SK-N-SH (cell line): ENCODE measurements around the gene WNT5A. TPM values are rescaled to one million over a fixed set of nuclear protein-coding genes. Genes with fewer than 3 reads are reported as not detected.

Source experiments
- CTCF ChIA-PET: fragments of 300-600, 350-600 bp; formaldehyde crosslinking; extraction: SDS; loops from one replicate; lab custom pipeline; 2021; lab: Yijun Ruan, JAX
- POLR2A ChIA-PET: fragments of 350-600 bp; sonication (Branson Sonifier 250); formaldehyde crosslinking; extraction: SDS; loops from one replicate; lab custom pipeline; 2020; ENCODE audit warnings: antibody characterized with exemption, inconsistent platforms; lab: Yijun Ruan, JAX
- DNase-seq: peaks from one replicate; pipeline ENCODE4 v3.0.0; 2012
- H2AFZ ChIP-seq: fragments of 200-600 bp; sonication (generic); 2 replicates; pipeline ENCODE4 v1.8.1; 2016; ENCODE audit warnings: antibody characterized with exemption, mild to moderate bottlenecking, low read depth
- H3F3A ChIP-seq: fragments of 200-600 bp; sonication (generic); replicated peaks from 2 replicates; pipeline ENCODE3; 2016; ENCODE audit warnings: antibody characterized with exemption, mild to moderate bottlenecking; ENCODE audit not compliant: insufficient read depth
- H3K27ac ChIP-seq, 2 experiments: fragments of 200-500 bp in 1 of 2; fragments of 200-600 bp in 1 of 2; sonication (Bioruptor generic) in 1 of 2; sonication (generic), shearing (Covaris generic) in 1 of 2; 2 replicates each; pipeline versions ENCODE4 v1.5.1 to v1.6.1; 2014 to 2016; ENCODE audit warnings: low read depth in 2 of 2, inconsistent platforms in 1 of 2, low read length in 1 of 2, mild to moderate bottlenecking in 1 of 2, mixed read lengths in 1 of 2
- H3K27me3 ChIP-seq: fragments of 200-600 bp; sonication (generic), shearing (Covaris generic); 2 replicates; pipeline ENCODE4 v1.6.1; 2016; ENCODE audit warnings: mixed run types; ENCODE audit not compliant: insufficient read depth
- H3K36me3 ChIP-seq, 2 experiments: fragments of 200-500 bp in 1 of 2; fragments of 200-600 bp in 1 of 2; sonication (Bioruptor generic) in 1 of 2; sonication (generic) in 1 of 2; replicated peaks in 1 of 2; 2 replicates each; pipeline versions ENCODE3 to v1.5.1; 2014 to 2016; ENCODE audit warnings: low read length in 1 of 2, mild to moderate bottlenecking in 1 of 2; ENCODE audit not compliant: insufficient read depth in 2 of 2, control insufficient read depth in 1 of 2
- H3K4me1 ChIP-seq, 2 experiments: fragments of 200-500 bp in 1 of 2; fragments of 200-600 bp in 1 of 2; sonication (Bioruptor generic) in 1 of 2; sonication (generic), shearing (Covaris generic) in 1 of 2; 2 replicates each; pipeline versions ENCODE4 v1.5.1 to v1.6.1; 2014 to 2016; ENCODE audit warnings: low read depth in 1 of 2, low read length in 1 of 2, mixed run types in 1 of 2; ENCODE audit not compliant: insufficient read depth in 2 of 2, control insufficient read depth in 1 of 2
- H3K4me2 ChIP-seq: fragments of 200-600 bp; sonication (generic), shearing (Covaris generic); 2 replicates; pipeline ENCODE4 v1.6.1; 2017; ENCODE audit warnings: mixed run types
- H3K4me3 ChIP-seq, 2 experiments: fragments of 200-500 bp in 1 of 2; fragments of 200-600 bp in 1 of 2; sonication (Bioruptor generic) in 1 of 2; sonication (generic), shearing (Covaris generic) in 1 of 2; 2 replicates each; pipeline versions ENCODE4 v1.5.1 to v1.8.1; 2014 to 2016; ENCODE audit warnings: low read depth in 2 of 2, inconsistent platforms in 1 of 2, low read length in 1 of 2, mild to moderate bottlenecking in 1 of 2, mixed read lengths in 1 of 2, moderate library complexity in 1 of 2
- H3K79me2 ChIP-seq: fragments of 200-600 bp; sonication (generic); 2 replicates; pipeline ENCODE4 v1.8.1; 2017; ENCODE audit warnings: mild to moderate bottlenecking; ENCODE audit not compliant: insufficient read depth
- H3K9ac ChIP-seq: fragments of 200-600 bp; sonication (generic); 2 replicates; pipeline ENCODE4 v1.6.1; 2017; ENCODE audit warnings: mixed run types
- H3K9me2 ChIP-seq: fragments of 200-600 bp; sonication (generic); 2 replicates; pipeline ENCODE4 v1.6.1; 2017; ENCODE audit warnings: mixed run types
- H3K9me3 ChIP-seq: fragments of 200-600 bp; sonication (generic); 2 replicates; pipeline ENCODE4 v1.6.1; 2017; ENCODE audit warnings: mixed run types, mild to moderate bottlenecking, moderate library complexity
- H4K20me1 ChIP-seq: fragments of 200-600 bp; sonication (generic); 2 replicates; pipeline ENCODE4 v1.6.1; 2017; ENCODE audit warnings: mild to moderate bottlenecking, mixed run types; ENCODE audit not compliant: insufficient read depth
- CHD2 ChIP-seq: fragments of 150-350 bp; IDR thresholded peaks from 2 replicates; pipeline ENCODE4 v1.6.1; 2018; ENCODE audit warnings: low read length; ENCODE audit not compliant: partially characterized antibody
- CTCF ChIP-seq: fragments of 200-600 bp; sonication (generic); IDR thresholded peaks from 2 replicates; pipeline ENCODE4 v1.6.1; 2017; ENCODE audit warnings: antibody characterized with exemption, mild to moderate bottlenecking, moderate library complexity
- FOXM1 ChIP-seq: IDR thresholded peaks from 2 replicates; pipeline ENCODE4 v1.4.0; 2012; ENCODE audit warnings: low read depth, mild to moderate bottlenecking
- GABPA ChIP-seq: IDR thresholded peaks from 2 replicates; pipeline ENCODE4 v1.4.0; 2012; ENCODE audit warnings: low read depth, mild to moderate bottlenecking
- JUND ChIP-seq: IDR thresholded peaks from 2 replicates; pipeline ENCODE4 v1.4.0; 2012
- MAX ChIP-seq: IDR thresholded peaks from 2 replicates; pipeline ENCODE4 v1.4.0; 2012; ENCODE audit warnings: low read depth
- RAD21 ChIP-seq: IDR thresholded peaks from 2 replicates; pipeline ENCODE4 v1.6.1; 2012; ENCODE audit warnings: mild to moderate bottlenecking, low read length
- RCOR1 ChIP-seq: fragments of 150-350 bp; IDR thresholded peaks from 2 replicates; pipeline ENCODE4 v1.6.1; 2017; ENCODE audit warnings: antibody characterized with exemption, low read length
- RFX5 ChIP-seq: IDR thresholded peaks from 2 replicates; pipeline ENCODE4 v1.6.1; 2012; ENCODE audit warnings: mild to moderate bottlenecking, improper control_type of control experiment, low read length
- SIN3A ChIP-seq: IDR thresholded peaks from 2 replicates; pipeline ENCODE4 v1.6.1; 2012; ENCODE audit warnings: low read depth, mild to moderate bottlenecking, low read length, moderate library complexity, borderline replicate concordance
- SMC3 ChIP-seq: IDR thresholded peaks from 2 replicates; pipeline ENCODE4 v1.6.1; 2012; ENCODE audit warnings: low read depth, low read length, improper control_type of control experiment
- USF1 ChIP-seq: IDR thresholded peaks from 2 replicates; pipeline ENCODE4 v1.4.0; 2012; ENCODE audit warnings: low read depth, borderline replicate concordance
- ZBTB33 ChIP-seq: IDR thresholded peaks from 2 replicates; pipeline ENCODE4 v1.4.0; 2012; ENCODE audit warnings: low read depth, borderline replicate concordance
- WGBS: methylation state at CpG from one replicate; pipeline ENCODE4 v1.1.6; 2017; ENCODE audit warnings: low lambda C conversion rate; 5-methylcytosine and 5-hydroxymethylcytosine counted together
- polyA plus RNA-seq, 3 experiments: library from polyadenylated mRNA; depleted of rRNA; stranded (reverse); fragments of >200 nt; gene quantifications; 2 replicates each; pipeline ENCODE4 v1.2.3, GENCODE V29; 2012

Gene WNT5A
- polyA plus RNA-seq, 1 of the 3 experiments (the other 2 are of a cell fraction), result 30.7 TPM

- Histone ChIP-seq H3K4me2 (no peak overlapping the region), H2AFZ (no peak overlapping the region), H3K27ac (no peak overlapping the region), H3K9ac (no peak overlapping the region), H3K36me3 (peaks cover 40 to 71% of the 10 kb centered on the region in 2 experiments), H3K4me3 (no peak overlapping the region), H3K27me3 (no peaks in the 10 kb centered on the region), H3K9me3 (no peaks in the 10 kb centered on the region), H3F3A (peaks cover 18% of the 10 kb centered on the region), H3K4me1 (peaks cover 0 to 26% of the 10 kb centered on the region in 2 experiments), H3K79me2 (peaks cover 42% of the 10 kb centered on the region), H4K20me1 (no peaks in the 10 kb centered on the region), H3K9me2 (no peaks in the 10 kb centered on the region)
- 95% methylated on average over 9 of the region's 32 CpGs for WGBS
- DNase-seq, result no peak
- POLR2A ChIA-PET, result no interaction called here
- TF ChIP-seq RCOR1 (no peak), SMC3 (no peak), USF1 (no peak), RFX5 (no peak), CTCF (no peak), JUND (no peak), SIN3A (no peak), ZBTB33 (no peak), GABPA (no peak), RAD21 (no peak), MAX (no peak), FOXM1 (no peak), CHD2 (no peak)
- CTCF ChIA-PET, result interaction anchor here (0.6 to 1.6 kb wide), 2 partner anchors 16 to 423 kb away, joined by 3 to 5 read pairs; no protein-coding TSS in a partner anchor
Observed at GRCh38 chr3:55469957-55470526, 17.1 kb downstream of the WNT5A start.
